H4 (cell line): ENCODE data around the gene ZNF408. TPM values are rescaled to one million over a fixed set of nuclear protein-coding genes. Genes with fewer than 3 reads are reported as not detected.
"Not testable (repeated sequence)": the region's sequence is repeated elsewhere in the genome, so short reads cannot be mapped to it uniquely, and the experiment has no call there.

Experiments
- DNase-seq: peaks from one replicate; pipeline ENCODE4 v3.0.0-alpha.2; 2015; ENCODE audit warnings: low spot score
- total RNA-seq: library from RNA; depleted of rRNA; stranded (reverse); fragments of >200 nt; shearing (Covaris generic); gene quantifications from 2 replicates; pipeline ENCODE4 v1.2.3, GENCODE V29; 2014

ZNF408 gene
- total RNA-seq, 1 experiment from 2014 or later: 4.8 TPM

DNA sequence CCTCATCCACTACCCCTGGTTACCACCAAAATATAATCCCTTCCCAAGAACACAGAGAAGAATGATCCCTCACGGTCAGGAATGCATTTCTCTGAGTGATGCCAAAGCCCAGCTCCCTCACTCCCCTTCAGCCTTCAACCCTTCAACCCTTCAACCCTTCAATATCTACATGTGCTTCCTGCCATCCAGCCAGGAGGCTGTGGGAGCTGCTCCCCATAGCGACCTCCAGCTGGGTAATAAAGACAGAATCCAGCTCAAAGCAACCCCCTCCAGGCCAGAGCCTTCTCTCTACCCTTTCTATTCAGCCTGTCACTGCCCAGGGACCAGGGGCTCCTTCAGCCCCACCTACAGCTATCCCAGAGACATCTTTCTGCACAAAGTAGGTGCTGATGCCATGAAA is 3.1 kb upstream of the ZNF408 start:
- DNase-seq: no peak

DNA sequence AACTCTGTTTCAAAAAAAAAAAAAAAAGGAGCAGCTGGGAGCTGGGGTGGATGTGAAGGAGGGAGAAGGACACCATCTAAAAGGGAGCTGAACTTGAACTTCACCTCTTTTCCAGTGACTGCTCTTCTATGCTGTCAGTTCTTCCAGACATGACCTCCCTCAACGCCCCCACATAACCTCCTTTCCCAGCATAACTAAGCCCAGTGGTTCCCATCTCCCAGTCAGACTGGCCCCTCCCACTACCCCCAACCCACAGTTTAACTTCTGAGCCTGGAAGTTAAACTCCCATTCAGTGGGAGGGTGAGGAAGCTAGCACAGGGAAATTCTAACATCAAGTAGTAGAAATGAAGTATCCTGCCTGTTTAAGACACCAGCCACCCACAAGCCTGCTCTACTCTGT is 2.2 kb upstream of the ZNF408 start:
- no peak for DNase-seq

DNA sequence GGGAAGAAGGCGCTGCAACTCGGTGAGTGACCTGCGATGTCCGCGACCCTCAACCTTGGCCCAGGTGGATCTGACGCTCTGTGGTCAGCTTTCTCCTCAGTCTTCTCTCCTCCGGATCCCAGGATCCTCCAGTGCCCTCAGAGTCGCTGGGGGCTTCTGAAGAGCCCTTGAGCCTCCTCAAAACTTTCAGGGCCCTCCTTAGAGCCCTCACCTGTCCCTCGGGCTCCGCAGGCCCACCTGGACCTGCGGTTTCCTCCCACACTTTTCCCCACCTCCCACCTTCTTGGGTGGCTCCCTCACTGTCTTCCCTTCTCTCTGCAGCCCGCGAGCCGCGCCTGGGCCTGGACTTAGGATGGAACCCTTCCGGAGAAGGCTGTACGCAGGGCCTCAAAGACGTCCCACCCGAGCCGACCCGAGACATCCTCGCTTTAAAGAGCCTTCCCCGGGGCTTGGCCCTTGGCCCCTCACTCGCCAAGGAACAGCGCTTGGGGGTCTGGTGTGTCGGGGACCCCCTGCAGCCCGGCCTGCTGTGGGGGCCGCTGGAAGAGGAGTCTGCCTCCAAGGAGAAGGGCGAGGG is 335 bp downstream of the ZNF408 start:
- no peak for DNase-seq

DNA sequence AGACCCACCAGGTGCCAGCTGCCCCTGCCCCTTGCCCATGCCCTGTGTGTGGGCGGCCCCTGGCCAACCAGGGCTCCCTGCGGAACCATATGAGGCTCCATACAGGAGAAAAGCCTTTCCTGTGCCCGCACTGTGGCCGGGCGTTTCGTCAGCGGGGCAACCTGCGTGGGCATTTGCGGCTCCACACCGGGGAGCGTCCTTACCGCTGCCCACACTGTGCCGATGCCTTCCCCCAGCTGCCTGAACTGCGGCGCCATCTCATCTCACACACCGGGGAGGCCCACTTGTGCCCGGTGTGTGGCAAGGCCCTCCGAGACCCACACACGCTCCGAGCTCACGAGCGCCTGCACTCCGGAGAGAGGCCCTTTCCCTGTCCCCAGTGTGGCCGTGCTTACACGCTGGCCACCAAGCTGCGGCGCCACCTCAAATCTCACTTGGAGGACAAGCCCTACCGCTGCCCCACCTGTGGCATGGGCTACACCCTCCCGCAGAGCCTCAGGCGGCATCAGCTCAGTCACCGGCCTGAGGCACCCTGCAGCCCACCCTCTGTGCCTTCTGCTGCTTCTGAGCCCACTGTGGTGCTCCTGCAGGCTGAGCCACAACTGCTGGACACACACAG is 4.3 kb downstream of the ZNF408 start:
- no peak for DNase-seq

DNA sequence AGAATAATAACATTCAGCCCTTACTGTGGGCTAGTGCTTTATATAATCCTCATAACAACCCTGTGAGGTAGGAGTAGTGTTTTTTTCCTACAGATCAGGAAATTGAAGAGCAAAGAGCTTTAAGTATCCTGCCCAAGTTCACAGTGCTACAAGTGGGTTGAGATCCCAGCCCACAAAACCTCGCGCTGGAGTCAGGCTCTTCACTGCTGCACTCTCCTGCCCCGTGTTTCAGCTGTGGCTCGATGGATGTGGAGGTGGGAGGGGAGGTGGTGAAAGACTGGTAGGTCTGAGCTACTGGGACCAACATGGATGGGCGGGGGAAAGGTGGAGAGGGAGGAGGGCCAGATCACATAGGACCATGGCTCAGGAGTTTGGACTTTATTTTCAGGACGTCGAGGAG is 6.1 kb downstream of the ZNF408 start:
- DNase-seq: no peak

DNA sequence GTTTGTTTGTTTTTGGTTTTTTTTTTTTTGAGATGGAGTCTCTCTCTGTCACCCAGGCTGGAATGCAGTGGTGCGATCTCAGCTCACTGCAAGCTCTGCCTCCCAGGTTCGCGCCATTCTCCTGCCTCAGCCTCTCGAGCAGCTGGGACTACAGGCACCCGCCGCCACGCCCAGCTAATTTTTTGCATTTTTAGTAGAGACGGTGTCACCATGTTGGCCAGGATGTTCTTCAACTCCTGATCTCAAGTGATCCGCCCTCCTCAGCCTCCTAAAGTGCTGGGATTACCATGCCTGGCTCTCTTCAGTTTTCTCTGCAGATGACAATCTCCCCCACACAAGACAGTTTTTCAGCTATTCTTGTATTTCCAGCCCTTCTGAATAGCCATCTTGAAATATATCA is 8.5 kb downstream of the ZNF408 start:
- not testable (repeated sequence) for DNase-seq

DNA sequence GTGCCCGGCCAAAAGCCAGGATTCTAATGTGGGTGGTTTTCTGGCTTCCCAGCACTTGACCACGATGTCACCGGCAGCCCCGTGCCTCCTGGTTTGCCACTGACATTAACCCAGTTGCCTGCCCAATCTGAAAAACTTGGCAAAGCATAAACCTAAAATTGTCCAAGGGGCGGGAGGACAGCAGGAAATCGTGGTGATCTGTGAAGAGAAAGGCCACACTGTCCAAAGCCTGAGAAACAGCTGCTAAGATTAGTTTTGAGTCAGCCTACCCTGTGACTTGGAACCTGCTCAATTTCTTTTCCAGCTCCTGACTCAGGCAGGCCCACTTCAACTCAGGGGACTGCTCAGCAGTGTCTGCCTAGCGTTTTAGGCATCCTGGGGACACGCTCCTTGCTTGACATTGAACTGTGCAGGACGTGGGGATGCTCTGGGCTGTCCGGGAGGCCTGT is 10.0 kb downstream of the ZNF408 start:
- peak; percentile 75 for DNase-seq

DNA sequence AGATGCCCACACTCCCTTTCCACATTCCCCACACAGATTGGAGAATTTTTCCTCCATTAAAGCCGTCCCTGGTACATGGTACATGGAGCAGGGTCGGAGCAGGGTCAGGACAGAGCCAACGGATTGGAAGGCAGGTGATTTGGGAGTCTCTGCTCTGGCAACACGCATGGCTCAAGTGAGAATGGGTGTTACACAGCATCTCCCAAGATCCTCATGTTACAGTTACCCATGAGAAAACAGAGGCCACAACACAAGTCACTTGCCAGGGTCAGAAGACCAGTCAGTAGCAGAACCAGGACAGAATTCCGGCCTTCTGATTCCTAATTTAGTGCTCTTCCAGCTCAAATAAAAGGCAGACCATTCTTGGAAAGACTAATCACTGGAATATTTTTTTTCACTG is 10.5 kb downstream of the ZNF408 start:
- no peak for DNase-seq

DNA sequence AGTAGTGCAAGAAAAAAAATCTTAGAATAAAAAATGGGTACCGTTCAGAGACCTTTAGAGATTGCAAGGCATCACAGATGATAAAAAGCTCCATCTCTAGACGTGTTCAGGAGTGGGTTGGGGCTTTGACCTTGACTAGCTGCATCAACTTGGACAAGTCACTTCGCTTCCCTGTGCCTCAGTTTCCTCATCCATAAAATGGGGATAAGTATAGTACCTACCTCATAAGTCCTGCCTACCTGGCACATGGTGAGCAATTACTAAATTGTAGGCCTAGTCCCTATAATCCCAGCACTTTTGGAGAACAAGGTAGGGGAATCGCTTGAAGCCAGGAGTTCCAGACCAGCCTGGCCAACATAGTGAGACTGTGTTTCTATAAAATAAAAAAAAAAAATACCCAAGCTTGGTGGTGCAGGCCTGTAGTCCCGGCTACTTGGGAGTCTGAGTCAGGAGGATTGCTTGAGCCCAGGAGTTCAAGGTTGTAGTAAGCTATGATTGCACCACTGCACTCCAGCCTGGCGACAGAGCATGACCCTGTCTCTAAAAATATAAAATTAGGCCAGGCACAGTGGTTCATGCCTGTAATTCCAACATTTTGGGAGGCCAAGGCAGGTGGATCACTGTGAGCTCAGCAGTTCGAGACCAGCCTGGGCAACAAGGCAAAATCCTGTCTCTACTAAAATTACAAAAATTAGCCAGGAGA is 12.2 kb downstream of the ZNF408 start:
- DNase-seq: no peak

DNA sequence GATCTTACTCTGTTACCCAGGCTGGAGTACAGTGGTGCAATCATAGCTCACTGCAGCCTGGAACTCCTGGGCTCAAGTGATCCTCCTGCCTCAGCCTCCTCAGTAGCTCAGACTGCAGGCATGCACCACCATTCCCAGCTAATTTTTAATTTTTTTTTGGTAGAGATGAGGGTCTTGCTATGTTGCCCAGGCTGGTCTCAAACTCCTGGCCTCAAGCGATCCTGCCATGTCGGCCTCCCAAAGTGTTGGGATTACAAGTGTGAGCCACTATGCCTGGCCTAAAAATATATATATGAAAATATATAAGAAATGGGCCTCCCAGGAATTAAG is 17.0 kb downstream of the ZNF408 start:
- not testable (repeated sequence) for DNase-seq

DNA sequence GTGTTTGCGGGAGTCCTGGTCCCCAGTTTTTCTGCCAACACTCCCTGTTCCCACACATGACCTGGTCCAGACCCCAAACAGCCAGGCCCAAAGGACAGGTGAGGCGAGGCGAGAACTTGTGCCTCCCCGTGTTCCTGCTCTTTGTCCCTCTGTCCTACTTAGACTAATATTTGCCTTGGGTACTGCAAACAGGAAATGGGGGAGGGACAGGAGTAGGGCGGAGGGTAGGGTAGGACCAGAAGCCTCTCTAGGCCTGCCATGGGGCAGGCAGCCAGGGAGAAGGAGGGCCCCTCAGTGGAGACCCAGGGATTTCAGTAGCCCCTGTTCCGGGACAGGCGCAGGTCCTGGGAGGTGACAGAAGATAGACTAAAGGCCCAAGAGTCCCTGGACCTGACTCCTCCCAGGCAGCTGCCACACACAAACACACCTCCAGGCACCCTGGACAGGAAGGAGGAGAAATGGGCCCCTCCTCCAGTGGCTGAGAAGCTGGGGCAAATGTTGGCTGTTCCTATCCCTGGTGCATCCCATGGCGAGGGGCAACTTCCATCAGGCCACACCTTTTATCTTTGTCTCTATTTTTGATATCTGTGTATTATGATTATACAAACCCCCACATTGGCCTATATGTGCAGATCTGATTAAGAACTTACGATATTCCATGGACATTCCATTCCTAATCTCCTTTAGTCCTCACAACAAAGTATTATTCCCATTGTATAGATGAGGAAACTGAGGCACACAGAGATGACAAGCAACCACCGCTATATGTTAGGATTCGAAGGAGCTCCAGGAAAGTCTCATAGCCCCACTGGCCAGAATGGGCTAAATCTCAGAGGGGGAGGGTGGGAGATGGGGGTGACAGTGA is 17.6 kb downstream of the ZNF408 start:
- DNase-seq: peak; percentile 59

DNA sequence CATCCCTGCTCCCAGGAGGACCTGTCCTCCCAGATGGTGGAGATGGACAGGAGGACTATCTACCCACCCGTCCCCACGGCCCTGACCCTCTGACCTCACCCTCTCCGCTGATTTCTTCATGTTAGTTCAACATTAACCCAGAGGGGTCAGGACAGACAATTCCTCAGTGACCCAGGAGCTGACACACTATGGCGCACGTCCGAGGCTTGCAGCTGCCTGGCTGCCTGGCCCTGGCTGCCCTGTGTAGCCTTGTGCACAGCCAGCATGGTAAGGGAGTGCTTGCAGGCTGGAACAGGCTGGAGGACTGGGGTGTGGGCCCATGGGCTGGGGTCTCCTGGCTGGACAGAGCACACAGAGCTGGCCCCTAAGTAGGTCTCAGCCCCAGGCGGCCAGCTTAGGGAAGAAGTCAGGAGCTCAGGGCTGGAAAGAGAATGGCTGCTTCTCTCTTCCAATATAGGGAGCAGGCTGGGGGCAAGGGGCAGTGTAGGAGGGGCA is 18.3 kb downstream of the ZNF408 start, which contains the start of gene F2:
Gene F2, plus strand, starts transcription at position 166 of the 495 bp plus-strand sequence. Its CDS starts 23 bp downstream, at position 189.
- no peak for DNase-seq

DNA sequence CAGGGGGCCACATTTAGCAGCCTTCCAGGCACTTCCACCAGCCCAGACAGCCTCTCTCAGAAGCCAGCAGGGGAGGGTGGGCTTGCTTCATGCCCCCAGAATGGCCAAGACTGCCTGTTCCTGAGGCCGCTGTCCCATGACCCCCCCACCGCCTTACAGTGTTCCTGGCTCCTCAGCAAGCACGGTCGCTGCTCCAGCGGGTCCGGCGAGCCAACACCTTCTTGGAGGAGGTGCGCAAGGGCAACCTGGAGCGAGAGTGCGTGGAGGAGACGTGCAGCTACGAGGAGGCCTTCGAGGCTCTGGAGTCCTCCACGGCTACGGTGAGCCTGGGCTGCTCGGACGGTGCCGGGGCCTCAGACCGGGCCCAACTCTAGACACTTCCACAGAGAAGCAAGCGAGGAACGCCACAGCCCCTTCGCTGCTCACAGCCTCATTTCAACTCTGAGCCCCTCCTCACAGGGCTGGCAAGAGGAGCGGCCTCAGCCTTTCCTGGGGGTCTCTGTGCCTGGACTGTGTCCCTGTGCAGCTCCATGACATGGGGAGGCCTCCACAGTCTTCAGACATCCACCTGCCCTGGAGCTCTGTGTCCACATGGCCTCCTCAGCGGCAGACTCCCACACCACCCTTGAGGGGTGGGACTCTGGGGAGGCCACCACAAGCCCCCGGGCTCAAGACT is 18.9 kb downstream of the ZNF408 start:
- DNase-seq: no peak

DNA sequence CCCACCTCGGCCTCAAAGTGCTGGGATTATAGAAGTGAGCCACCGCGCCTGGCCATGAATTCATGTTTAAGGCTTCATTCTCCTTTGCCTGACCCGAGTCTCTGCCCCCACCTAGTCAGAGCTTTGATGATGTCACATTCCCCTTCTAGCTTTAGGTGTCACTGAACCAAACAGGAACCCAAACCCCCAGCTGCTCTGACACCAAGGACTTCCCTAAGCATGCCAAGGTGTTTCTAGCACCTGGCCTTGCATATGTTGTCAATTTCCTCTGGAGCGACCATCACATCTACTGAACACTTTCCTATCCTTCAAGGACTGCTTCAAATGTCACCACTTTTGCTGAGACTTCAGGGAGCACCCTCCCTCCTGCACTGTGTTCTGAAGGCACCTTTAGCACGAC is 20.5 kb downstream of the ZNF408 start:
- DNase-seq: no peak

DNA sequence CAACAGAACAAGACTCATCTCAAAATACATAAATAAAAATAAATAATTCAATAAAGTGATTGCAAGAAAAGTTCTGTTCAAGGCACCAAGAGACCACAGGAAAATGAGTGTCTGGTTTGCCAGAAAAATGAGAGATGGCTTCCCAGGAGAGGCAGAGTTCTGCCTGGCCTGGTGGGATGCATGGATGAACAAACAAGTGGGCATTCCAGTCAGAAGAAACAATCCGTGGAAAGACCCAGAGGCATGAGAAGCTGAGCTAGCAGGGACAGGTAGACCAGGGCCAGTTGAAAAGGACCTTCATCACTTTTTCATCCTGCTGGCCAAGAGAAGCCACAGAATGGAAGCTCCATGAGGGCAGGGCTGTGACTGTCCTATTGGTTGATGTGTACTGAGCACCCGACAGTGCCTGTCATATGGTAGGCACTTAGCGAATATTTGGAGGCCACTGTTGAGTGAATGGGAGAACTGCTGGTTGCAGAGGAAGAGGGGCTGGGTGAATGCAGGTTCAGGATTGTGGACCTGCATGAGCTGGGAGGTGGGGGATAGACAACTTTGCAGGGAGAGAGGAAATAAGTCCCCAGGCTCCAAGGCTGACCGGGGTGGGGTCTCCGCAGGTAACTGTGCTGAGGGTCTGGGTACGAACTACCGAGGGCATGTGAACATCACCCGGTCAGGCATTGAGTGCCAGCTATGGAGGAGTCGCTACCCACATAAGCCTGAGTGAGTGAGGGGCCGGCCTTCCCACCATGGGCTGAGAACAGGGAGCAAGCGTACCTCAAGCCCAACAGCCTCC is 21.9 kb downstream of the ZNF408 start:
- no peak for DNase-seq

DNA sequence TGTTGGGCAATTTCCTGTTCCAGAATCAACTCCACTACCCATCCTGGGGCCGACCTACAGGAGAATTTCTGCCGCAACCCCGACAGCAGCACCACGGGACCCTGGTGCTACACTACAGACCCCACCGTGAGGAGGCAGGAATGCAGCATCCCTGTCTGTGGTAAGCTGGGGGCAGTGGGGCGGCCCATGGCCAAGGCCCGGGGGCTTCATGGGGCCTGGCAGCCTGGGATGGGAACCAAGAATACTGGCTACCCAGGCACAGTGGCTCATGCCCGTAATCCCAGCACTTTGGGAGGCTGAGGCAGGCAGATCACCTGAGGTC is 22.5 kb downstream of the ZNF408 start:
- DNase-seq: no peak

DNA sequence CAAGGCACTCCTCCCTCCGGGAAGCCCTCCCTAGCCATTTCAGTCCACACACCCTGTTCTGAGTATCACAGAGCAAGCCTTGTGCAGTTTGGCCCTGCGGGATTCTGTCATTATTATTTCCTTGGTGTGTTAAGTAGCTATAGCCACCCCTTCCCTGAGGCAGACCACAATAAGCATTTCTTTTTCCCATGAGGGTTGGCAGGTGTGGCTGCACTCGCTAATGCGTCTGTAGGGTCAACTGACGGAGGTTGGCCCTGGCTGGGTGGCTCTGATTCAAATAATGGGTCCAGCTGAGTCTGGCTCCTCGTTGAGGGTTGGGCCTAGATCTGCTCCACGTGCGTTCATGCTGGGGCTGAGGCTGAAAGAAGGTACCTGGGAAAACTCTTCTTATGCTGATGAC is 23.3 kb downstream of the ZNF408 start:
- DNase-seq: no peak

DNA sequence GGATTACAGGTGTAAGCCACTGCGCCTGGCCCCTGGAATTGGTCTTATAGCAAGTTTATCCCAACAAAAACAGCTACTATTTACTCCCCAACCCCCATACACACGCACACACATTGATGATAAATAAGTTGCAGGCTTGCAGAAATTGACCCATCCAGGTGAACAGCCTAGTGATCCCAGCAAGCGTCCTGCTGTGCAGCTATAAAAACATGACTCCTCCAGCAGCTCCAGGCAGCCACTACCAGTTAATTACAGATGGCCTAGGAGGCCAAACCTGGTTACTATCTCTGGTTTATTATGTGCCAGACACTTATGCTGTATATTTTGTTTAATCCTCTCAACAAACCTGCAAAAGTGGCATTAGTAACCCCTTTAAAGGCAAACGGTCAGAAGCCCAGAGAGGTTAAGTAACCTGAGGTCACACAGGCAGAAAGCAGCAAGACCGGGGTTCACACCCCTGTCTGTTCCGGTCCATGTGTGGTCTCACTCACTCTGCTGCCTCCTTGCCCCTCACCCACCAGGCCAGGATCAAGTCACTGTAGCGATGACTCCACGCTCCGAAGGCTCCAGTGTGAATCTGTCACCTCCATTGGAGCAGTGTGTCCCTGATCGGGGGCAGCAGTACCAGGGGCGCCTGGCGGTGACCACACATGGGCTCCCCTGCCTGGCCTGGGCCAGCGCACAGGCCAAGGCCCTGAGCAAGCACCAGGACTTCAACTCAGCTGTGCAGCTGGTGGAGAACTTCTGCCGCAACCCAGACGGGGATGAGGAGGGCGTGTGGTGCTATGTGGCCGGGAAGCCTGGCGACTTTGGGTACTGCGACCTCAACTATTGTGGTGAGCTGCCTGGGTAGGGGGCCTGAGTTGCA is 24.7 kb downstream of the ZNF408 start:
- no peak for DNase-seq

DNA sequence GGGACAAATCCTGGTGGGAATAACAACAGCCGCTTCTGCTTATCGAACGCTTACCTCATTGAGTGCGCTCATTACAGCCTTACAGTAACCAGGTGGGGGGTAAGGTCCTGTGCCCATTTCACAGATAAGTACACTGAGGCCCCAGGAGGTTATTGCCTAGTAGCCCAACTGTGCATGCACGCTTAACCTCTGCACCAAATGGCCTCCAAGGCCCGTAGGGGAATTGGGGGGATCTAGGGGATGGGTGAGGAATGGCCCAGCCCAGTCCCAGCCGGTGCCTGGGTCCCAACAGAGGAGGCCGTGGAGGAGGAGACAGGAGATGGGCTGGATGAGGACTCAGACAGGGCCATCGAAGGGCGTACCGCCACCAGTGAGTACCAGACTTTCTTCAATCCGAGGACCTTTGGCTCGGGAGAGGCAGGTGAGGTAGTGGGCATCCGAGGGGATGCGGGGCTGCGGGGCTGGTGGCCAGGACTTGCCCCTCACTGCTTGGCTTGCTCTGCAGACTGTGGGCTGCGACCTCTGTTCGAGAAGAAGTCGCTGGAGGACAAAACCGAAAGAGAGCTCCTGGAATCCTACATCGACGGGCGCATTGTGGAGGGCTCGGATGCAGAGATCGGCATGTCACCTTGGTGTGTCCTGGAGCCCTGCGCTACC is 25.5 kb downstream of the ZNF408 start:
- no peak for DNase-seq
